ENCODE data around the gene TAAR8. TPM values are rescaled to one million over a fixed set of nuclear protein-coding genes. Genes with fewer than 3 reads are reported as not detected.

Gene TAAR8
- total RNA-seq, 1 donor from 2014 or later, result not detected

Other genes starting within 250 kb of the TAAR8 start
- not detected in 2 replicates for gene MOXD1, start 151.2 kb upstream of the TAAR8 start, total RNA-seq
- 21.2 and 23.3 TPM in 2 replicates for gene STX7, start 39.6 kb upstream of the TAAR8 start, total RNA-seq
- gene TAAR9, start 14.4 kb upstream of the TAAR8 start, total RNA-seq, result not detected in 2 replicates
- gene TAAR6, start 17.6 kb downstream of the TAAR8 start, total RNA-seq, result not detected in 2 replicates
- gene TAAR5, start 37.1 kb downstream of the TAAR8 start, total RNA-seq, result not detected in 2 replicates
- not detected in 2 replicates for gene TAAR2, start 71.6 kb downstream of the TAAR8 start, total RNA-seq
- gene TAAR1, start 106.5 kb downstream of the TAAR8 start, total RNA-seq, result not detected in 2 replicates
- gene VNN1, start 161.4 kb downstream of the TAAR8 start, total RNA-seq, result not detected in 2 replicates
- 11.9 and 12.8 TPM in 2 replicates for gene VNN2, start 205.2 kb downstream of the TAAR8 start, total RNA-seq
- gene SLC18B1, start 246.0 kb downstream of the TAAR8 start, total RNA-seq, result 5.3 and 6.4 TPM in 2 replicates

Measured in T-helper 2 cell treated with Interferon-gamma antibody and Interleukin-4, amounts not matched to agents 100 ng/mL and 5 ng/mL, for 36 hours (primary cell).